NCI-H1105 (cell line): ENCODE data around the gene CYP4A11.
"Not testable (repeated sequence)": the region's sequence is repeated elsewhere in the genome, so short reads cannot be mapped to it uniquely, and the experiment has no call there.

Source experiments
- DNase-seq: peaks from one replicate; lab custom pipeline; 2025; lab: John Stamatoyannopoulos, UW

CYP4A11 gene, protein sequence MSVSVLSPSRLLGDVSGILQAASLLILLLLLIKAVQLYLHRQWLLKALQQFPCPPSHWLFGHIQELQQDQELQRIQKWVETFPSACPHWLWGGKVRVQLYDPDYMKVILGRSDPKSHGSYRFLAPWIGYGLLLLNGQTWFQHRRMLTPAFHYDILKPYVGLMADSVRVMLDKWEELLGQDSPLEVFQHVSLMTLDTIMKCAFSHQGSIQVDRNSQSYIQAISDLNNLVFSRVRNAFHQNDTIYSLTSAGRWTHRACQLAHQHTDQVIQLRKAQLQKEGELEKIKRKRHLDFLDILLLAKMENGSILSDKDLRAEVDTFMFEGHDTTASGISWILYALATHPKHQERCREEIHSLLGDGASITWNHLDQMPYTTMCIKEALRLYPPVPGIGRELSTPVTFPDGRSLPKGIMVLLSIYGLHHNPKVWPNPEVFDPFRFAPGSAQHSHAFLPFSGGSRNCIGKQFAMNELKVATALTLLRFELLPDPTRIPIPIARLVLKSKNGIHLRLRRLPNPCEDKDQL

DNA sequence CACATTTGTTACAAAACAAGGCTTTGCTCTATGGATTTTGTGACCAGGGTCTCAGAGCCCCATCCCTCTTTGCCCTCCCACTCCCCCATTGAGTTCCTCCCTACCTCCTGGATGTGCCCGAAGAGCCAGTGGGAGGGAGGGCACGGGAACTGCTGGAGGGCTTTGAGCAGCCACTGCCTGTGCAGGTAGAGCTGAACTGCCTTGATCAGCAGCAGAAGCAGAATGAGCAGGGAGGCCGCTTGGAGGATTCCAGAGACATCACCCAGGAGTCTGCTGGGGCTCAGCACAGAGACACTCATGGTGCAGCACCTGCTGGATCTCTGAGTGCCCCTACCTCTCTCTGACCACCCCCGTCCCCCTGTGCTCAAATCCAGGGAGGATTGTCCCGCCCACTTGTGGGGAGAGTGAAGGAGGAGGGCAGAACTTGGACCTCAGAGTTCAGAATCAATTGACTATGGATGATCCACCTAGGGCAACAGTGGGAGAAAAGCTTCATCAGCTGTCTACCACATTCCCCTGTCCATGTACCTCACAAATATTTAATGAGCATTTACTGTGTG lies at the start of gene CYP4A11:
Gene CYP4A11, minus strand, starts transcription at position 342 of the 560 bp plus-strand sequence. Its CDS starts 43 bp downstream, at position 299.
- DNase-seq, result no peak

DNA sequence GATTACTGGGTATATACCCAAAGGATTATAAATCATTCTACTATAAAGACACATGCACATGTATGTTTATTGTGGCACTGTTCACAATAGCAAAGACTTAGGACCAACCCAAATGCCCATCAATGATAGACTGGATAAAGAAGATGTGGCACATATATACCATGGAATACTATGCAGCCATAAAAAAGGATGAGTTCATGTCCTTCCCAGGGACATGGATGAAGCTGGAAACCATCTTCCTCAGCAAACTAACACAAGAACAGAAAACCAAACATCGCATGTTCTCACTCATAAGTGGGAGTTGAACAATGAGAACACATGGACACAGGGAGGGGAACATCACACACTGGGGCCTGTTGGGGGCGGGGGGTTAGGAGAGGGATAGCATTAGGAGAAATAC lies 49.3 kb upstream of the CYP4A11 start:
- DNase-seq, result not testable (repeated sequence)

DNA sequence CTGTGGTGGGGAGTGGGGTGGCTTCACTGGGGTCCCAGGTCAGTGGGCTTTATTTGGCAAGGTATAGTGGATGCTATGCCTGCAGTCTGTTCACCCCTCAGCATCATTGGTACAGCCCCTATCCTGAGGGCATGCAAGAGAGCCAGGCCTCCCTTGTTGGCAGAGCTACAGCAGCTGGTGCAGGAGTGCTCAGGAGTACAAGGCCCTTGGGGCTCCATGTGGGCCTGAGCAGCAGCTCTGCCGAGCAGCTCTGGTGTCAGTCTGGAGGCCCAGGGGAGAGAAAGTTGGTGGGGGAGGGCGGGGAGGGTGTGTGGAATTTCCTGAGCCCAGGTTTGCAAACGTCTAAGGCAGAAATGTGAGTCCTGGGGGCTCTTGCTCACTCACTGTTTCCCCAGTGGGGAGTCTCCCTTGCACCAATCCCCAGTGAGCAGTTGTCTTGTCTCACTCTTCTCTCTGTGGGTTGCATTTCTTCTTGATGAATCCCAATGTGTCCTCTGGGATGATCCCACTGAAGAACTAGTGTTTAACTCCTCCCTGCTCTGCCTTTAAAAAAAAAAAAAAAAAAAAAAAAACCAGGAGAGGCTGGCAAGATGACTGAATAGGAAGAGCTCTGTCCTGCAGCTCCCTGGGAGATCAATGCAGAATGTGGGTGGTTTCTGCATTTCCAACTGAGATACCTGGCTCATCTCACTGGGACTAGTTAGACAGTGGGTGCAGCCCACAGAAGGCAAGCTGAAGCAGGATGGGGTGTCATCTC lies 42.7 kb upstream of the CYP4A11 start:
- no peak for DNase-seq

DNA sequence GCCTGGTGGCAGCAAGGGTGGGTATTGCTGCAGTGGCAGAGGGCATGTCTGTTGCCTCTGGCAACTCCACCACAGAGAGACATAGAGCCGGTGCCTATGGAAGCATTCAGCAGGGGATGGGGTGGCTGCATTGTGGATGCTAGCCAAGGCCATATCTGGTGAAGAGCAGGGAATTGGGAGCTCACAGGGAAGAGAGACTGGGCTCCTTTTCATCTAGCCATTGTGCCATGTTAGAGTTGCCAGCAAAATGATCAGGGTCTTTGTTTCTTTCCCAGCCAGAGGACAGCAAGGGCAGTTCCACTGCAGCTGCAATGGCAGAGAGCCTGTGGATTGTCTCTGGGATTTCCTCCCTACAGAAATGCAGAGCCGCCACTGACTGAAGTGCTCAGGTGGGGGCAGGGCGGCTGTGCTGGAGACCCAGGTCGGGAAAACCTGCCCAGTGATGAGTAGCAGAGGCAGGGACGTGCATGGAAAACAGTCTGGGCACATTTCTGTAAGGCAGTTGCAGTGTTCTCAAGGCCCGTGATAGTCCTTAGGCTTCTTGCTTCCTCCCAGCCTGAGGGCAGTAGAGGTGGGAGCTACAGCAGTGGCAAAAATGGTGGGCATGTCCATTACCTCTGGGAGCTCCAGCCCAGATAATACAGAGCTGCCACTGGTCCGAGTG lies 42.0 kb upstream of the CYP4A11 start:
- no peak for DNase-seq

DNA sequence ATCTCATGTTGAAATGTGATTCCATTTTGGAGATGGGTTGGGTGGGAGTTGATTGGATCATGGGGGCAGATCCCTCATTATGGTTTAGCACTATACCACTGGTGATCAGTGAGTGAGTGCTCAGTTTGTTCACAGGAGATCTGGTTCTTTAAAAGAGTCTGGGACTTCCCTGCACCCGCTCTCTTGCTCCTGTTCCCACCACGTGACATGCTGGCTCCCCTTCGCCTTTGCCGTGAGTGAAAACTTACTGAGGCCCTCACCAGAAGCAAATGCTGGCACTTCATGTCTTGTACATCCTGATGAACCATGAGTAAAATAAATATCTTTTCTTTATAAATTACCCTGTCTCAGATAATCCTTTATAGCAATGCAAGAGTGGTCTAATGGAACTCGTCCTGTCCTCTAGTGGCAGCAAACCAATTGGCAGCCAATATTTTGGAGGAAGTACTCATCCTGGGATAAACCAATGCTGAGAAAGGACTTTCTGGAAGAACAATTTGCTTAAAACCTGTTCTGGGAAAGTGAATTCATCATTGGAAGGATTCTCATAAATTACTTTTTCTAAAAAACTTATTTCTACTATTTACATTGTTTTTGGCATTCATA lies 27.8 kb upstream of the CYP4A11 start:
- no peak for DNase-seq

DNA sequence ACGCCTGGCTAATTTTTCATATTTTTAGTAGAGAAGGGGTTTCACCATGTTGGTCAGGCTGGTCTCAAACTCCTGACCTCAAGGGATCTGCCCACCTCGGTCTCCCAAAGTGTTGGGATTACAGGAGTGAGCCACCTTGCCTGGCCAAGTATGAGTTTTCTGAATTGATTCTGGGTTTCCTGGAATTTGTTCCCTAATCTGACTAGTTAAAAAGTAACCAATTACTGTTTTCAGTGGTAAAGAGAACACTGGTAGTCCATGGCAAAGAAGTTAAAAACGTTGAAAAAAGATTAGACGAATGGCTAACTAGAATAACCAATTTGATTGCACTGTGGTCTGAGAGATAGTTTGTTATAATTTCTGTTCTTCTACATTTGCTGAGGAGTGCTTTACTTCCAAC lies 21.0 kb upstream of the CYP4A11 start:
- not testable (repeated sequence) for DNase-seq

DNA sequence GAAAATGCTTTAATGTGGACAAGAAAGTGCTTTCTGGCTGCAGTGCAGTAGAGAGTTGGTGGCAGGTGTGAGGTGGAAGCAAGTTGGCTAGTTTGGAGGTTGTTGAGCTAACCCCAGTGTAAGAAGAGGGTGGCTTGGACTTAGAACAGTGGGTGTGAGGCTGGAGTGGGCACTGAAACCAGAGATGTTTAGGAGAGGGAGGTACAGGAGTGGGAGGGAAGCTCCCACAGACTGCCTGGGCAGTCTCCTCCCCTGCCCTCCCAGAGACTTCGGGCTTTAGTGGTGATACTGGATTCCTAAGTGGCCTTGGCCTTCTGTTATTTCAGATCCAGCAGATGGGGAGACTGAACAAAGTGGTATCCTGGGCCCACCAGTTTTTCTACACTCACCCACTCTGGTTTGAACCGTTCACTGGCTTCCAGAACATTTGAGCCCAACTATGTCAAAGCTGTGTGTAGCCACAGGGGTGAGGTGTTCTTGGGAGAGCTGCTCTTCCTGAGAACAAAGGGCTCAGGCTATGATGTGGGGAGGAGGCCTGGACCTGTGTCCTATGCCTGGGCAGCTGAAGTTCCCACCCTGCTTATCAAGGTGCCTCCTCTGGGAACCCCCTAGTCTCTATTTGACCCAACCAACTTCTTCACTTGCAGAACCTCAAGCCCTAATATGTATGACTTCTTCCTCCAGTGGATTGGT lies 19.9 kb upstream of the CYP4A11 start:
- no peak for DNase-seq

DNA sequence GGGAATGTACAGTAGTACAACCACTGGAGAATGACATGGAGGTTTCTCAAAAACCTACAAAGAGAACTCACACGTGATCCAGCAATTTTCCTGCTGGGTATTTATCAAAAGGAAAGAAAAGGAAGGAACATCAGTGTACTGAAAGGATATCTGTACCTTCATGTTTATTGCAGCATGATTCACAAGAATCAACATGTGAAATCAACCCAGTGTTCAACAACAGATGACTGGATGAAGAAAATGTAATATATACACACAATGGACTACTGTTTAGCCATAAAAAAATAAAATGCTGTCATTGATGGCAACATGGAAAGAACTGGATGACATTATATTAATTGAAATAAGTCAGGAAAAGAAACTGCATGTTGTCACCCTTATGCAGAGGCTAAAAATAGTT lies 19.0 kb upstream of the CYP4A11 start:
- DNase-seq, result no peak

DNA sequence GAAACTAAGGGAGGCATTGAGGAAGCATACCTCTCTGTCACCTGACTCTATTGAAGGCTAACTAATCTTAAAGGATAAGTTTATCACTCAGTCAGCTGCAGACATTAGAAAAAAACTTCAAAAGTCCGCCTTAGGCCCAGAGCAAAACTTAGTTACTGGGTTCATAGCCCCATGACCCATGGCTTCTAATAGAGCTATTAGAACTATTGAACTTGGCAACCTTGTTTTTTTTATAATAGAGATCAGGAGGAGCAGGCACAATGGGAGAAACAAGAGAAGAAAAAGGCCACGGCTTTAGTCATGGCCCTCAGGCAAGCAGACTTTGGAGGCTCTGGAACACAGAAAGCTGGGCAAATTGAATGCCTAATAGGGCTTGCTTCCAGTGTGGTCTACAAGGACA lies 13.8 kb upstream of the CYP4A11 start:
- not testable (repeated sequence) for DNase-seq

DNA sequence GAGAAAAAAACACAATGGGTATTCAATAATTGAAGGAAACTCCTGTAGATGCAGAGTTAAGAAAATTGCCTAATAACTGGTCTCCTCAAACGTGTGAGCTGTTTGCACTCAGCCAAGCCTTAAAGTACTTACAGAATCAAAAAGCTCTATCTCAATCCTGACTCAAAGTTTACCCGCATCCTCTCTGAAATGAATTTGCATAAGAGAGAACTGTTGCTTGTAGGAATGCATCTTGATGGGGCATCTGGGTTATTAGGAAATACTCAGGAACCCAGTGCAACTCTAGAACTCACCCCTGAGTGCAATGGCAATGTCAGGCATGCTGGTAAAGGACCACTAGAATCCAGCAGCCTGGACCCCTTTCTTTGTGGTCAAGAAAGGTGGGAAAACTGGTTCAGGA lies 12.6 kb upstream of the CYP4A11 start:
- DNase-seq, result not testable (repeated sequence)

DNA sequence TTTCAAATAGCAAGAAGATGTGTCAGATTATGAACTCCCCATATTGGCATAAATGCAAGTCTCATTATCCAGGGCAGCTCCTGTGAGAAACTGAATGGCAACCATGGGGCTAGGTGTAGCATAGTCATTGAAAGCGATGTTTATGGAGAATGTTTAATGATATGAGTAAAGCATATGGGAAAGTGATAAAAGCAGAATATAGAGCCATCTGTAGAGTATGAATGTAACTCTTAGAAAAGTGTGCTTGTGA lies 8.1 kb upstream of the CYP4A11 start:
- not testable (repeated sequence) for DNase-seq

DNA sequence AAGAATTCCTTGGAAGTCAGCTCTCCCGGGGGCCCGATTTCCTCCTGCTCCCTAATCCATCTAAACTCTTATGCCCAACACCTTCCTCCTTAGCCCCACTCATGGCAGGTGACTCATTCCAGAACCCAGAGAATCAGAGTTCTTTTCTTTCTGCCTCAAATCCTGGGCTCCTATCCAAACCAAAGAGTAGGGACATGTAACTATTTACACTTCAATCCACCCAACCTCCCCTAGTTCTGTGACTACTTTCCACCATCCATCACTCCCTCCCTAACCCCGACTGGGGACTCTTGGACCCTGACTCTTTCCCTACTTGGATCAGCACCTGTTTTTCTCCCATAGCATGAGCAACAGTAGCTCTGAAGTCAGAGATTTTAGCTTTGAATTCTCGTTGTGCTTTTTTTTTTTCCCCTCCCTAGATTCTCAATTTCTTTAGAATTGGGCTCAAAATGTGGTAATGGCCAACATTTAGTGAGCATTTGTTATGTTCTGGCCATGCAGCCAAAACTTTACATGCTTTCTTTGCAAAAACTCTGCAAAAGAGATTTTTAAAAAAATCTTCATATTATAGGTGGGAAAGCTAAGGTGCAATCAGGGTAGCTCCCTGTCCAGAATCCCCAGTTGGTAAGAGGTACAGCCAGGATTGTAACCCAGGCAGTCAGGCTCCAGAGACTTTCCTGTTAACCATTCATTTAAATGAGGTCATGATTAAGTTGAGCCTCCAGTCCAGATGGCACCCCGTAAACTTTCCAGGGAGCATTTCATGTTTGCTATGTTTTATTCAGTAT lies 7.5 kb upstream of the CYP4A11 start:
- DNase-seq, result no peak

DNA sequence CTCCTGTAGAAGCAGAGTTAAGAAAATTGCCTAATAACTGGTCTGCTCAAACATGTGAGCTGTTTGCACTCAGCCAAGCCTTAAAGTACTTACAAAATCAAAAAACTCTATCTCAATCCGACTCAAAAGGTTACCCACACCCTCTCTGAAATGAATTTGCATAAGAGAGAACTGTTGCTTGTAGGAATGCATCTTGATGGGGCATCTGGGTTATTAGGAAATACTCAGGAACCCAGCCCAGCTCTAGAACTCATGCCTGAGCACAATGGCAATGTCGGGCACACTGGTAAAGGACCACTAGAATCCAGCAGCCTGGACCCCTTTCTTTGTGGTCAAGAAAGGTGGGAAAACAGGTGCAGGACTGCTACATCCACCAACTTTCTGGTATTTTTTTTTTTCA lies 6.4 kb upstream of the CYP4A11 start:
- DNase-seq, result not testable (repeated sequence)

DNA sequence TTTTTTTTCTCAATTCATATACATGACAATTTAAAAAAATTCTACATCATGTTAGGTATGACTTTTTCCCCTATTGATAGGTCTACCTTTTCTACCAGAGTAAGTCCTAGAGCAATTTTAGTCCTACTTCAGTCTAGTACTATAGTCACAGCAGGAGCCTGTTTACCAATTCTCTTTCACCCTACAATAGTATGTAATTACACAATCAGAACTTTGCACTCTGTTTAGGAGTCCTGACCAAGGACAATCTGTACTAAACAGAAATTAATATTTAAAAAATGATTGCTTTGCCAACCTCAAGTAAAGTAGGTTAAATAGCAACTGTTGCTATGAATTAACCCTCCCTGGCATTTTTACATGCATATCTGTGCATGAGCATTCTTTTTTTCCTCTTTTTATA lies 810 bp upstream of the CYP4A11 start:
- no peak for DNase-seq

DNA sequence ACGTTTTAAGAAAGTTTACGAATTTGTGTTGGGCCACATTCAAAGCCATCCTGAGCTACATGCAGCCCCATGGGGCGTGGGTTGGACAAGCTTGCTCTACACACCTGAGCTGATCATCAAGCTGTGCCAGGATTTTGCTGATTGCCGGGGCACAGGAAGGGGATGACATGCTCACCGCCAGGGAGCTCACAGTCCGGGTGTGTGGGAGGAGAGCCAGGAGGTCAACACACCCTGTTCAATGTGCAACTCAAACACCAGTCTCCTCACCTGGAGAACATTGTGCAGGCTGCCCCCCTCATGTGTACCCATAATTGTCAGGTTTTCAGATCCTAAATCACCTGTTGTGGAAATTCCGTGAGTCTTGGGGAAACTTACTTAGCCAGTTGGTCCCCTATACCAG lies 969 bp downstream of the CYP4A11 start:
- no peak for DNase-seq

DNA sequence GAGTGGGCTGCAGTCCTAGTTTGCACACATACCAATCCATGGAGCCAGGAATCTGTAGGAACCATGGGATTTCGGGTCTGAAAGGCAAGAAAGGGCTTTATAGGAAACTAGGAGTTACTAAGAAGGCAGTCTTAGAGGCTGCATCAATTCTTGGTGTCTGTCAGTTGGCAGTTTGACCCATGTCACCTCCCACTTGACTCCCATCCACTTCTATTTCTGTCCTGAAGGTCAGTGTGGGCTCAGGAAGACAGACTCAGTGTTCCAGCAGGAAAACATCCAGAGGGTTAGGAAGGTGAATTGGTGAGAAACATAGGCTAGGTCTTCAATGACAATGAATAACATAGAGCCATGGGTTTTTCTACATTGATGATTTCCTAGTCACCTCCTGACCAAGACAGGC lies 4.0 kb downstream of the CYP4A11 start:
- no peak for DNase-seq

DNA sequence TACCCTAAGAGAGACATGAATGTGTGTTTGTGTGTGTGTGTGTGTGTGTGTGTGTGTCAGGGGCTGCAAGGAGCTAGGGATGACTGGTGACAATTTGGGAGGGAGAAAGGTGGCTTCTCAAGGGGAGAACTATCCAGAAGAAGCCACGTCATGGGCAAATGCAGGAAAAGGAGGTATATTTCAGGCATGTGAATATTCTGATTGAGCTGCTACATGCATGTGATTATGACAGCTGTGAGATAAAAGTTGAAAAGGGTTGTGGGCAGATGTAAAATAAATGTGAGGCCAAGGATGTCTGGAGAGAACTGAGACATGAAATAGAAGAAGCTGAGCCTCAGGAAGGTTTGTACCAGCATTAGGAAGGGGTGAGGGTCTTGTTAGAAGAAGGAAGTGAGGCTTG lies 4.5 kb downstream of the CYP4A11 start:
- DNase-seq, result no peak

DNA sequence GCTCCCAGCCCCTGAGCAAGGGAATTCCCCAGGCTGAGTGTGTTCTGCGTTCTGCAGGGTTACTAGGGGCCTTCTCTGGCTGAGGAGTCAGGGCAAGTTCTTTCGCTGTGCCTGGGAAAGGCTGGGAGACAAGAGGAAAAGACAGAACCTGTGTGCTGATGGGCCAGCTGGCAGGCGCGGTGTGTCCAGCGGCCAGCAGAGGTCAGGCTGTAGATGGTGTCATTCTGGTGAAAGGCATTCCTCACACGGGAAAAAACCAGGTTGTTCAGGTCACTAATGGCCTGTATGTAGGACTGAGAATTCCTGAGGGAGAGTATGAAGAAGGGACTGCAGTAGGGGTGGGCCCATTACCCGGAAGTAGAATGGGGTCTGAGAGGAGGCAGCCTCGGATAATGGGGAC lies 6.4 kb downstream of the CYP4A11 start:
- DNase-seq, result not testable (repeated sequence)

DNA sequence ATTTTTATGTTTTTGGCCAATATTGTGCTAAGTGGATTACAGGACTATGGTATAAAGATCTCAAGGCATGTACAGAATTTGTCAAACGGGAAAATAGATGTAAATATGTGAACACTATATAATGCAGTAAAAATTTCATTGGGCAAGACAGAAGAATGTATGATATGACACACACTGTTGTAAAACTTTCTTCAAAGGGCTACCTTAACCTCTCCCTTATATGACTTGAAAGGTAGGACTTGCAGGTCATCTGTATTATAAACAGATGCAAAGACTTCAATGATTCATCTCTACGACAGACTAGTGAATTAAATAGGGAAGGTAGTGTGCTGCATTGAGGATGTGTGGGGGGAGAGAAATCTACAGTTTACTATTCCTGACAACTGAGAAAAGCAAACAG lies 9.3 kb downstream of the CYP4A11 start:
- DNase-seq, result not testable (repeated sequence)

DNA sequence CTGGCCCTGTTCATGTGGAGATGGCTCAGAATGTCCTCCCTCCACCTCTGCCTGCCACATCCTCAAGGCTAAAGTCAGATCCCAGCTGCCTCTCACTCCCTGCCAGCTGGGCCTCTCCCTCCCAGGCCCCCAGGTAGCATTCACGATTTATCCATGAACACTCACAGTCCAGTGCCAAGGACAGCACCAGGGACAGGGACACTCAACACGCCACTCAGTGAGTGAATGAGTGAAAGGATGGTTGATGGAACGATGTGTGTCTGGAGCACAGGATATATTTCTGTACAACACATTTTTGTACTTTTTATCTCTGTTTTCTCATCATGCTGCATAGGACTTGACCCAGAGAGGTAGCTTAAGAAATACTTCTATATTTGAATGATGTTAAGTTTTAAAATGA lies 10.1 kb downstream of the CYP4A11 start:
- no peak for DNase-seq
